Astrocyte (in vitro differentiated cells and primary cell): ENCODE data around the gene IL32.

Experiments used
- EZH2 ChIP-seq: IDR thresholded peaks from 2 replicates; pipeline ENCODE4 v1.6.1; 2012; ENCODE audit warnings: mild to moderate bottlenecking, low read length, inconsistent platforms; ENCODE audit not compliant: insufficient read depth
- TF ChIP-seq, protein P1 (sequence below): IDR thresholded peaks from 2 replicates; pipeline ENCODE4 v1.5.1; 2011; ENCODE audit warnings: low read depth, mild to moderate bottlenecking, inconsistent platforms, low read length, moderate library complexity; ENCODE audit not compliant: insufficient read depth

DNA sequence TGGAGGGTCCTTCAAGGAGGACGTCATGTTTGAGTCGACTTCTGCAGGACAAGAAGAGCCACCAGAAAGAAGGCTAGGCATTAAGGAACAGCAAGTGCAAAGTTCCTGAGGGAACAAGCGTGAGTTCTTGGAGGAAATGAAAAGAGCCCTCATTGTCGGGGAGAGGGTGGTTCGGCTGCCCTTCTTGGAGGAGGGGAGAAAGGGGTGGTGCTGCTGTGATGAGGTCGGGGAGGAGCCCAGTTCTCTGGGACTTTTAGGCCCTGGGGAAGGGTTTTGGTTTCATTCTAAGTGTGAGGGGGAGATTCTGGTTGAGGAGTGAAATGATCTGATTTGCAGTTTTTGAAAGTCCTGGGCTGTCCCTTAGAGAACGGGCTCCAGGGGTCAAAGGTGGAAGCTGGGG is 32.8 kb upstream of the IL32 start:
- TF ChIP-seq EZH2, result no peak
- TF ChIP-seq, protein P1, sequence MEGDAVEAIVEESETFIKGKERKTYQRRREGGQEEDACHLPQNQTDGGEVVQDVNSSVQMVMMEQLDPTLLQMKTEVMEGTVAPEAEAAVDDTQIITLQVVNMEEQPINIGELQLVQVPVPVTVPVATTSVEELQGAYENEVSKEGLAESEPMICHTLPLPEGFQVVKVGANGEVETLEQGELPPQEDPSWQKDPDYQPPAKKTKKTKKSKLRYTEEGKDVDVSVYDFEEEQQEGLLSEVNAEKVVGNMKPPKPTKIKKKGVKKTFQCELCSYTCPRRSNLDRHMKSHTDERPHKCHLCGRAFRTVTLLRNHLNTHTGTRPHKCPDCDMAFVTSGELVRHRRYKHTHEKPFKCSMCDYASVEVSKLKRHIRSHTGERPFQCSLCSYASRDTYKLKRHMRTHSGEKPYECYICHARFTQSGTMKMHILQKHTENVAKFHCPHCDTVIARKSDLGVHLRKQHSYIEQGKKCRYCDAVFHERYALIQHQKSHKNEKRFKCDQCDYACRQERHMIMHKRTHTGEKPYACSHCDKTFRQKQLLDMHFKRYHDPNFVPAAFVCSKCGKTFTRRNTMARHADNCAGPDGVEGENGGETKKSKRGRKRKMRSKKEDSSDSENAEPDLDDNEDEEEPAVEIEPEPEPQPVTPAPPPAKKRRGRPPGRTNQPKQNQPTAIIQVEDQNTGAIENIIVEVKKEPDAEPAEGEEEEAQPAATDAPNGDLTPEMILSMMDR, result no peak
